Middle frontal gyrus (tissue), 1 donor: ENCODE results near the gene HMOX2.

Experiments
- DNase-seq: peaks from one replicate; pipeline ENCODE4 v3.0.0-alpha.2; 2015; ENCODE audit warnings: low spot score; ENCODE audit errors: extremely low spot score

The HMOX2 gene

DNA sequence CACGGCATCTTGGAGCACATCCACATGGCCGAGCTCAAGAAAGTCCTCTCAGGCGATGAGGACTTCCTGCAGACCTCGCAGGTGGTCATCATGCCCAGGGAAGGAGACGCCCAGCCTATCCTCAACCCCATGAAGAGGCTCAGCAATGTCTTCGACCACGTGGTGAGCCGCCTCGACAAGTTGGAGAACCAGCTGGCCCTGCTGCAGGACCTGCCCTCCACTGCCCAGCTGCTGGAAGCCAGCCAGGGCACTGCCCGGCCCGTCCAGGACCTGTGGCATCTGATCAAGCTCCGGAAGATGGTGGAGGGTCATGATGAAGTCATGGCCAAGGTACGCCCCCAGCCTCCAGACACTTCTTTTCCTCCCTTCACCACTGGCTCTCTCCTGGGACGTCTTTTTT lies 80.4 kb downstream of the HMOX2 start:
- DNase-seq, result no peak

DNA sequence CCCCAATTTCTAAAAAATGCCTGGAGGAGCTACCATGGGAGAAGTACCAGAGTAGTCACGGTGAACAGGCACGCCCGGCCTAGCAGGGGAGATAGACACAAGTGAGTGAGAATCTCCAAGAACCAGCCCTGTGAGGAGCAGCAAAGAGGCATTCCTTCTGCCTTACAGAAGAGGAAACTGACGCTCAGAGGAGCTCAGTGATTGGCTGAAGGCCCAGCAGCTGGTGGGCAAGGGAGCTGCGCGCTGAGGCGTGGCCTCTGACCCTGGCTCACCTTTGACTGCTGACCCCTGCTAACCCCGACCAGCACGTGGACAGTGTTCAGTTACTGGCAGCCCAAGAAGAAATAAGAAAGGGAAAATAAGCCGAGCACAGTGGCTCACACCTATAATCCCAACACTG lies 81.8 kb downstream of the HMOX2 start:
- DNase-seq, result no peak
